Esophagus squamous epithelium (tissue), 5 donors: Measurements from ENCODE around the gene SPAG9. TPM values are rescaled to one million over a fixed set of nuclear protein-coding genes. Genes with fewer than 3 reads are reported as not detected.
A peak's percentile ranks its signal among the peaks of the same experiment; 100 is the strongest.

Source experiments
- DNase-seq: peaks from one replicate; lab custom pipeline; 2025; lab: John Stamatoyannopoulos, UW
- H3K27ac ChIP-seq, 4 donors: fragments of 200-600 bp; sonication (generic); one replicate each; pipeline ENCODE4 v1.5.1; 2016 to 2019; ENCODE audit warnings: mild to moderate bottlenecking in 1 of 4
- H3K27me3 ChIP-seq, 4 donors: fragments of 200-600 bp; sonication (generic); 1 replicate in 3 of 4; 2 replicates in 1 of 4; pipeline versions ENCODE4 v1.5.1 to v1.6.0; 2017 to 2021; ENCODE audit warnings: antibody characterized with exemption in 1 of 4
- H3K36me3 ChIP-seq, 3 donors: fragments of 200-600 bp; sonication (generic); one replicate each; pipeline ENCODE4 v1.5.1; 2016 to 2019
- H3K4me1 ChIP-seq, 3 donors: fragments of 200-600 bp; sonication (generic); one replicate each; pipeline ENCODE4 v1.5.1; 2017 to 2019
- H3K4me3 ChIP-seq, 4 donors: fragments of 200-600 bp; sonication (generic); 1 replicate in 3 of 4; 2 replicates in 1 of 4; pipeline ENCODE4 v1.5.1; 2016 to 2019; ENCODE audit warnings: mild to moderate bottlenecking in 2 of 4, moderate library complexity in 1 of 4
- H3K9me3 ChIP-seq, 3 donors: fragments of 200-600 bp; sonication (generic); one replicate each; pipeline ENCODE4 v1.5.1; 2016 to 2019
- CTCF ChIP-seq, 6 experiments: fragments of 450-650 bp in 4 of 6; fragments of 200-600 bp in 2 of 6; sonication (generic) in 2 of 6; IDR thresholded peaks; one replicate each; pipeline ENCODE4 v1.5.1; 2016 to 2019; ENCODE audit warnings: antibody characterized with exemption in 6 of 6, mild to moderate bottlenecking in 4 of 6, moderate library complexity in 4 of 6
- POLR2A ChIP-seq, 4 donors: fragments of 450-650 bp; IDR thresholded peaks; one replicate each; pipeline ENCODE4 v1.6.1; 2017; ENCODE audit warnings: antibody characterized with exemption in 4 of 4, mild to moderate bottlenecking in 4 of 4, moderate library complexity in 3 of 4
- WGBS, 2 donors: methylation state at CpG; one replicate each; pipeline ENCODE4 v1.1.5; 2018; 5-methylcytosine and 5-hydroxymethylcytosine counted together
- intact Hi-C: fragments of 100-400 bp; cut with DNase I; formaldehyde crosslinking; loops from one replicate; pipeline ENCODE4 v1.15.0; 2022
- total RNA-seq, 4 donors: library from RNA; depleted of rRNA; stranded (reverse); fragments of >200 nt; gene quantifications; one replicate each; pipeline ENCODE4 v1.1.0, GENCODE V29; 2016
- donor health status: DM: yes; HTN: yes; CAD: no.

Gene SPAG9
- total RNA-seq, 4 donors from 2014 or later: 25.6 to 88.5 (median 49.9) TPM

DNA sequence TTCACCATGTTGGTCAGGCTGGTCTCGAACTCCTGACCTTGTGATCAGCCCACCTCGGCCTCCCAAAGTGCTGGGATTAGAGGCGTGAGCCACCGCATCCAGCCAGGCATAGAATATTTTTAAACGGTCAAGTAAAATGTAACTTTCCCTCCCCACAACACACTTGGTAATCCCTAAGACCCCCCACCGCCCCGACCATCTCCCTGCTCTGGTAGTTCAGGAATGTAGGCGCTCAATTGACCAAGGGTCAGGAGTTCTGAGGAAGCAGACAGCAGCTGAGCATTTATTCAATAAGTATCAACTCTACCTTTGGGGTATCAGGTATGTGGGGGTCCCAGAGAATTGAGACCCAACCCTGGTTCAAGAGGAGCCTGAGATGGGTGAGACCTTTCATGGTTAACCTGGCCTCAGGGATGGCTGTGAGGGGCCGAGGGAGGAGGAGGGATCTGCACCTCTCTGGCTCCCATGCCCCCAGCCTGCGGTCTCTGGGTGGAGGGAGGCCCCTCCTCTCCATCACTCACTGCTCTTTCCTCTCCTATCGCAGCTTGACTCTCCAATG, 206.1 kb downstream of the SPAG9 start:
- WGBS, 2 donors: 78 to 84% methylated on average over 6 to 10 of the region's 11 CpGs
- Histone ChIP-seq H3K27me3 (no peaks in the 10 kb centered on the region), H3K4me3 (no peak overlapping the region), H3K27ac (peak overlapping the region; percentile 71 to 88 (median 86)), H3K36me3 (no peaks in the 10 kb centered on the region), H3K9me3 (no peaks in the 10 kb centered on the region), H3K4me1 (peaks cover 29 to 71% (median 40%) of the 10 kb centered on the region in 3 donors)
- TF ChIP-seq CTCF (IDR thresholded peaks at IDR 0.05): no peak
- TF ChIP-seq POLR2A (IDR thresholded peaks at IDR 0.05): no peak
- intact Hi-C loops: no loop called here
- DNase-seq: no peak

- Histone ChIP-seq H3K9me3 (no peaks in the 10 kb centered on the region), H3K4me1 (peaks cover 14 to 71% (median 38%) of the 10 kb centered on the region in 3 donors), H3K4me3 (no peak overlapping the region), H3K27me3 (no peaks in the 10 kb centered on the region), H3K27ac (no peak overlapping the region), H3K36me3 (no peaks in the 10 kb centered on the region)
- no peak for DNase-seq
- 68 to 71% methylated on average over 1 to 2 of the region's 2 CpGs for WGBS, 2 donors
- intact Hi-C loops: no loop called here
- TF ChIP-seq CTCF (IDR thresholded peaks at IDR 0.05): no peak
- TF ChIP-seq POLR2A (IDR thresholded peaks at IDR 0.05): no peak
Measured at GRCh38 chr17:50913120-50913519, 207.5 kb downstream of the SPAG9 start.

Other genes starting within 250 kb of the SPAG9 start
- 100 to 1,000 TPM in 2 of 4 donors, 10 to 100 TPM in 2; 56.9 to 138 (median 101) TPM for gene NME1, start 32.7 kb upstream of the SPAG9 start, total RNA-seq
- 100 to 1,000 TPM; 513 to 760 (median 569) TPM for gene NME2, start 45.5 kb upstream of the SPAG9 start, total RNA-seq
- gene MBTD1, start 139.2 kb upstream of the SPAG9 start, total RNA-seq: 10 to 100 TPM in 1 of 4 donors, 1 to 10 TPM in 3; 6.1 to 21.4 (median 9.4) TPM
- gene UTP18, start 139.7 kb upstream of the SPAG9 start, total RNA-seq: 10 to 100 TPM; 23.4 to 45.4 (median 36.2) TPM